Activated naive CD4-positive, alpha-beta T cell (primary cell): ENCODE measurements around the gene ZNF536.
"Not testable (repeated sequence)": the region's sequence is repeated elsewhere in the genome, so short reads cannot be mapped to it uniquely, and the experiment has no call there.

ENCODE experiments used
- DNase-seq, 4 experiments: peaks; one replicate each; lab custom pipeline; 2025; lab: John Stamatoyannopoulos, UW

ZNF536 gene

DNA sequence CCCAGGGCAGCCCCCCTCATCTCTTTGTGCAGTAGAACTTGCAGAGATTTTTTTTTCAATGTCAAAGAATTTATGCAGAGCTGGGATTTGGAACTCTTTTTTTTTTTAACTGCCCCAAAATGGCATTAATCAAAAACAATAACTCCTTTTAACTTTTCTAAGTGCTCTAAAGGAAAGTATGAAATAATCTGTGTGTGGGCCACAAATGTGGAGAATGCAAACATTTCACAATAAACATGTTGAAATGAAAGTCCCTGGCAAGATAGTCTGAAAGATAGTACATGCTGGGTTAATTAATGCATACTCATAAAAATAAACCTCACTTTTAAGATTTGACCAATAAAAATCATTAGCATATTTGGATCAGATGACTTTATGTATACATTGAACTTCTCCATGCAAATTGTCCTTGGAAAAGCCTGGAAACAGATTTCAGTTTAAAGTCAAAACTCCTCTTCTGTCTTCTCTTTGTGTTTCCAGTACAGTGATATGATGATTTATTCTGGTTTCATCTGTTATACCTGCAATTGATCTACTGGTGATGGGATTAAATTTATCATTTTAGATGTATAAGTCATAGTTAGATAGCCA is 30.5 kb upstream of the ZNF536 start:
- DNase-seq = no peak

DNA sequence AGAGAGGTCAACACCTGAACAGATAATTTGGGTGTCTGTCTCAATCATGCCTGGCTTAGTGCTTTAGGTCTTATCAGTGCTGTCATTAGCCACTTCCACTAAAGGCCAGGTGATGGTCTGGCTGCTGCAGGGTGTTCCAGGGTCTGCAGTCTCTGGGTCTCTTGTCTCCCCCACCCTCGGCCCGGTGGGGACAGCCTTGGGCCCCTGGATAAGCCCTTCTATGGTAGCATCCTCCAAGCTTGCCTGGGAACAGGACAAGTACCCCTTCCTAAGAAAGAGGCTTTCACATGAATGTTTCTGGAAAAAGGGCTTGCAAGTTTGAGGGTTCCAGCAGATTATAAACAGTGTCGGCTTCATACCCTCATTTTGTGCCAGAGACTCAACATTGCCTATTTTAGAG is 29.3 kb upstream of the ZNF536 start:
- no peak for DNase-seq

DNA sequence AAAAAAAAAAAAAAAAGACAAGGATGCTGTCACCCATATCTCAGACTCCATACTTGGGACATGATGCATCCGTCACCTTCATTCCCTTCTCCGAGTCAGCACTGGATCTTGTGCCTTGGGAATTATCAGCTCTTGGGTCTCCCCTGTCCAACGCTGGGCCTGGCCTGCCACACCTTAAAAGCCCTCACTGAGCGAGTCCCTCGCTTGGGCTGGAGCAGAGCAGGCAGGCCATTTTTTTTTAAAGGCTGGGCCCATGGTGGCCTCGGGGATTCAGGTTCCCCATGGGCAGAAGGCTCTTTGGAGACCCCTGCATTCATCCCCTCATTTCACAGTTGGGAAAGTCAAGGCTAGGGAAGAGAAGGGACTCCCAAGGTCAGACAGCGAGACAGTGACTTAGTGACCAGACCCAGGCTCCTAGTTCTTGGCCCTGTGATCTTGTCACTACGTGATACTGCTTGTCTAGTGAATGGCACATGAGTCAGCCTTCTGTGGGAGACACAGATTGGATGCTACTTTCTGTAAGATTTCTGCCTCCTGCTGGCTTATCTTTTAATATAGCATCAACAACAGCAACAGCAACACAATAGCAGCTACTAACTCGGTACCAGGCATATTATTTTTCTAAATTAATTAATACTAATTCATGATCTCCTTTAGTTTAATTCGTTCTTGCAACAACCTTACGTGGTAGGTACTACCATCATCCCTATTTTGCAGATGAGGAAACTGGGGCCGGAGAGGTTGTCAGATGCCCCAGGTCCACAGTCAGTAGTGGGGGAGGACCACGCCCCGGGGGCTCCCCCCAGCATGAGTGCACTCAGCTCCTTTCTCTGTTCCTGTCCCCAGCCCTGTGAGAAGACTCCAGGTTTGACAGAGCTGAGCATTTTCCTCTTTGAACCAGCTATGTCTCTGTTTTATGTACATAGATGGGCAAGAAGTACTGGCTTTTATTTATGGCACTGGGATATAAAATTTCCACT is 27.4 kb upstream of the ZNF536 start:
- no peak for DNase-seq

DNA sequence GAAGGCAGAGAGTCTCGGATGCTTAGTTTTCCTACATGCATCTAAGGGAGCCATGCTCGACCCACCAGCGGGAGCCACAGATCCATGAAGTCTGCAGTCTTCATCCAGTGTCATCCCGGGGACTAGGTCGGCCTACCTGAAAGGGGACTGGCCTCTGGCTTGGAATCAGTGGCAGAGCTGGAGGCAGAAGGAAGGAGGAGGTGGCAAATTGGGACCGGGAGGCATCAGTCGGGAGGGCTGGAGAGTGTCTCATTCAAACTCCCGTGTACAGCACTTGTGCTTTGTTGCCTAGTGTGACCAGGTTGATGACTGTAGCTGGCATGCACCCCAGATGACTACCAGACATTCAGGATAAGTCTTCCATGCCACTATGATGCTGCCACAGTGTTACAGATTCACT is 26.5 kb upstream of the ZNF536 start:
- DNase-seq = no peak

DNA sequence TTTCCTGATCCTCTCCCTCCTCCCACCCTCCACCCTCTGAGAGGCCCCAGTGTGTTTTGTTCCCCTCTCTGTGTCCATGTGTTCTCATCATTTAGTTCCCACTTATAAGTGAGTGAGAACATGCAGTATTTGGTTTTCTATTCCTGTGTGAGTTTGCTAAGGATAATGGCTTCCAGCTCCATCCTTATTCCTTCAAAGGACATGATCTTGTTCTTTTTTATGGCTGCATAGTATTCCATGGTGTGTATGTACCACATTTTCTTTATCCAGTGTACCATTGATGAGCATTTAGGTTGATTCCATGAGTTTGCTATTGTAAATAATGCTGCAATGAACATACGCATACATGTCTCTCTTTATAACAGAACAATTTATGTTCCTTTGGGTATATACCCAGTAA is 25.7 kb upstream of the ZNF536 start:
- not testable (repeated sequence) for DNase-seq

DNA sequence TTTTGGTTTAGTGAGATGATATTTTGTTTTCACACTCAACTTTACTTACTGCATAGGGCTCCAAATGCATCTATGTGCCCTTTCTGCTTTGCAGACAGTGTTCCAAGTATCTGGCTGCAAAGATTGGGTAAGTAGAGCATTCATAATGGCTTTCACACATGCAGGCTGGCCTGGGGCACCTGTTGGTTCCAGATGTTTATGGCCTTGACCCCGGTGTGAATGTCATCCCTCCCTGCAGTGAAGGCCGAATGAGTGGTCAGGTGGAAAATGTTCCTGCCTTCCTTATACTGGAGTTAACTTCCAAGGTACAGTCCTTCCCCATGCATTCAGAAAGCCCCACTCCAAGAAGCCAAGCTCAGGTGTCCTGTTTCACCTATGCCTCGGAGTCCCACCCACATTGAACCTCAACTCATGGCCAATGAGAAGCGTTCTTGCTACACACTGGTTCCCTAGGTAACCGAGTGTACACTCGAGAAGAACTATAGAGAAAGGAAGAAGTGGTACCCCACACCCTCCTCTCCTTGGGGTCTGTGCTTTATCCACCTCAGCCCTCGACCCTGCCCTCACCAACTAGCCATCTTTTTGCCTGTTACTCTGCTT is 23.0 kb upstream of the ZNF536 start:
- DNase-seq = no peak

DNA sequence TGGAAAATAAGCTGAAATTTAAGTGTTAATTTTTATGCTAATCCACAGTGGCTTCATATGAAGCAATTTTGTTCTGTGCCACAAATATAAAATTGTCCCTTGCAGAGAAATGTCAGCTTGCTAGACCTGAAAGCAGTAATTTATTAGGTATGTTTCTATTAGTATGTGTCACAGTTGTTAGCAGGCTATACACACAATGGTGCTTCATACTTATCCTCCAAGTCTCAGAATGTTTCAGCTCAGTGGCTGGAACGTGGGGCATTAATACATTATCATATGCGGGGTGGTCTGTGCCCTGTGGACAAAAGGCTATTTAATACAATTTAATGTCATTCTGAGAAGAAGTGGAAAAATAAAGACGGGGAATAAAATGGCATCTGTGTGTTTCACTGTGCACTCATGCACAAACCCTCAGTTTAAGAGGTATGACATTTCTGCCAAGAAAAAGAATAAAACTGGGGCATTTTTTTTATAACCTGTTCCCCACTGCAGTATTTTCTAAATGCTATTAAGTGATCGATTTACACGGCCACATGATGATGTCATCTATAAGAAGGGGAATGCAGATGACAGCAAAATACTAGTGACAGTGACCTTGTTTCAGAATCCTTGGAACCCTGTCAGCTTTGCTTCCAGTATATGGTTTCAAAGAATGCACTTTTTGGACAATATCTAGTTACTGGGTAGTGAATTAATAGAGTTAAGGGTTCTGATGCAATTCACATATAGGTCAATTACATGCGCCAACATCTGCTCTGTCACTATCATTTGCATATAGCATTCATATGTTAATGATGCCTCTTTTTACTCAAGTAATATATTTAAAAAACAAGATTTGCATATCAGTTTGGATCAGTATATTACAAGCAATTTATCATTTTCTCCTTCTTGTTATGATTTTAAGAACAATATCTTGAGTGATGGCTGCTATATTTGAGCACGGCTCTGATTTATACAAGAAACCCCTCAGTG is 21.2 kb upstream of the ZNF536 start:
- DNase-seq = no peak

DNA sequence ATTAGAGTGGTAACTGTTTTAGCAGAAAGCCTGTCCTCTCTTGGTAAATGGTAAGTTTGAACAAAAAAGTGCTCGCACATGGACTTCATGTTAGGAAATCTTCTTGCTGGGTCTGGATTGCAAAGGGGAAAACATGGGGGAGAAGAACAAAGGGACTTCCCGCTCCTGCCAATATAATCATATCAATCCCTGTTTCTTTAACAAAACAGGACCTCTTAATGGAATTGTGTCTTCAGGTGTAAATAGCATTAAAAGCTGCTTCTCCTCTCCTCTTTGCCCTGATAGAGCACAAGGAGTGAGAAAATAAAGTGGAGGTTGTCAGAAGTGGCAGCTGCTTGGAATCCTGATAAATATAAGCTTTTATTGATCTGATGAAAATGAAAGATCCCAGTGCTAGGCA is 20.4 kb upstream of the ZNF536 start:
- DNase-seq = no peak

DNA sequence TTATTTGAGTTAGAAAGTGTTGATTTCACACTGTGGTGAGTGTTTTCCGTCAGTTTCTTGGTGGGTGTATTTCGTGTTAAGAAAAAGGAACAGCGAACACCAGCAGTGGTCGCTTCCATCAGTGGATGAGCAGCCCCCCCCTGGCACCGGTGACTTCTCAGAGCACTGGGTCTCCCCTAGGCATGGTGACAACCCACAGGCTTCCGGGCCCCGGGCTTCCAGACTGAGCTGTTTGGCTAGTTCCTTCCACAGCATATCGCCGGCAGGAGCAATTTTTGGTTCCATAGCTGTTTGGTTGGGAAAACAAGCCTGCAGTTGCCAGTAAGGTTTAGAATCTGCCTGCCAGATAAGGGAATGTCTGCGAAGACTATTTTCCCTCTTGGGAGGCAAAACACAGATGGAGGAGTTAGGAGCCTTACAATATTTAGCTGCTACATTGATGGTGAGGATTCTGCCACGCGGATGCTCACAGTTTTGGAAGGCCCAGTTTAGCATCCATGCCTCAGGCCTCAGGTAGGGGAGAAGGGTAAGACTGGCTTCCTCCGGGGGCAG is 18.7 kb upstream of the ZNF536 start:
- DNase-seq = no peak

DNA sequence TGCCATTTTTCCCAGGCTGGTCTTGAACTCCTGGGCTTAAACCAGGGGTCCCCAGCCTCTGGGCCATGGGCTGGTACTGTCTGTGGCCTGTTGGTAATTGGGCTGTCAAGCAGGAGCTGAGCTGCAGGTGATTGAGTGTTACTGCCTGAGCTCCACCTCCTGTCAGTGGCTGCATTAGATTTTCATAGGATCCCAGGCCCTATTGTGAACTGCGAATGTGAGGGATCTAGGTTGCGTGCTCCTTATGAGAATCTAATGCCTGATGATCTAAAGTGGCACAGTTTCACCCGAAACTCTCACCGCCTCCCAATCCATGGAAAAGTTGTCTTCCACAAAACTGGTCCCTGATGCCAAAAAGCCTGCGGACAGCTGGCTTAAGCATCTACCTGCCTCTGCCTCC is 16.6 kb upstream of the ZNF536 start:
- no peak for DNase-seq

DNA sequence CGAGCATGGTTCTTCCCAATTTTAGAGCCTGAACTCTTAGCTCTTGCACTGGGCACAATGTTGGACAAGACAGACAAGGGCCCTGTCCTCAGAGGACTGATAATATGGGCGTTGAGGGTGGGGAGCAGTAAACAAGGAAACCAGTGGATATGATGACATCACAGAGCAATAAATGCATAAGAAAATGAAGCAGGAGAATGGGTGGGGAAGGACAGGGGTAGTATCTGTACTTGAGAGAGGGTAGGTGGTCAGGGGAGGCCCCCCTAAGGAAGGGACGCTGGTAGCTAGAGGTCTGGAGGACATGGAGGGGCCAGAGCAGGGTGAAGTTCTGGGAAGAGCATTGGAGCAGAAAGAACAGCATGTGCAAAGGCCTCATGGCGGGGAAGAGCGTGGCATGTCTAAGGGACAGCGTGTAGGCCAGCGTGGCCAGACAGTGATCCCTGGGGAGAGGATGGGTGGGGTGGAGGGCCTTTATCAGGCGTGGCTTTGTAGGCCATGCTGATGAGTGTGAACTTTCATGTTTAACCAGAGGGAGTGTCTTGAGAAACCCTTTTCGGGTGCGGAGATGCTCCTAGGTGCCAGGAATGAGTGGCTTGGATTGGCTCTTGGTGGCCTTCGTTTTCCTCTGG is 15.1 kb upstream of the ZNF536 start:
- DNase-seq = no peak

DNA sequence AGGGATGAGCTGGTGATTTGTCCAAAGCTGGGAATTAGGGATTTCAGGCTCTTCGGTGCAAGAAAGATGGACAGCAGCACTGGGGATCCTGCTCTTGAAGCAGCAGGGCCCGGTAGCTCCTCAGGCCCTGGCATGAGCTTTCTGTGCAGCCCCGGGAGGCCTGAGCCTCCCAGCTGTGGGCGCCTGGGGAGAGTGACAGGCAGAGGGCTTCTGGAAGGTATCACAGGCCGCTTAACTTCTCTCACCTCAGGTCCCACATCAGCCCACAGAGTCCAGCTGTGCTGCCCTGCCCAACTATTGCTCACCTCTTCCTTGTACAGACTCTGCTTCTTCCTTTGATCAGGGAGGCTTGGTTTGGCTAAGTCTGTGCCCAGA is 14.6 kb upstream of the ZNF536 start:
- DNase-seq = no peak

DNA sequence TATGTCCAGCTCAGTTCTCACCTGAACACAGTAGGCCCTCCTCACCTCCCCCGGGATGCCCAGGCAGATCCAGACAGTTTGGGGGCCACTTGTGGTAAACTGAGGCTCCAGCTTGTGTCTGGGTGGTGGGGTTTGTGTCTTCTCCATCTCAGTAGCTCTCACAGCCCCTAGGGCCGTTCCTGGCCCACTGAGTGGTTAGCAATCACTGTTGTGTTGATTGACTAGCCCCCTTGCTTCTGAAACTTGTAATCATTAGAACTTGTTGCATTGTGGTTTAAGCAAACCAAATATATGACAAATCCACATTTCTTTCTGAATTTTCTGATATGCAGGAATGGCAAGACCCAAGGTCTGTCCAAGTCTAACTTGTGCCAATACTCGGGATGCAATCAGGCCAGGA is 13.9 kb upstream of the ZNF536 start:
- no peak for DNase-seq

DNA sequence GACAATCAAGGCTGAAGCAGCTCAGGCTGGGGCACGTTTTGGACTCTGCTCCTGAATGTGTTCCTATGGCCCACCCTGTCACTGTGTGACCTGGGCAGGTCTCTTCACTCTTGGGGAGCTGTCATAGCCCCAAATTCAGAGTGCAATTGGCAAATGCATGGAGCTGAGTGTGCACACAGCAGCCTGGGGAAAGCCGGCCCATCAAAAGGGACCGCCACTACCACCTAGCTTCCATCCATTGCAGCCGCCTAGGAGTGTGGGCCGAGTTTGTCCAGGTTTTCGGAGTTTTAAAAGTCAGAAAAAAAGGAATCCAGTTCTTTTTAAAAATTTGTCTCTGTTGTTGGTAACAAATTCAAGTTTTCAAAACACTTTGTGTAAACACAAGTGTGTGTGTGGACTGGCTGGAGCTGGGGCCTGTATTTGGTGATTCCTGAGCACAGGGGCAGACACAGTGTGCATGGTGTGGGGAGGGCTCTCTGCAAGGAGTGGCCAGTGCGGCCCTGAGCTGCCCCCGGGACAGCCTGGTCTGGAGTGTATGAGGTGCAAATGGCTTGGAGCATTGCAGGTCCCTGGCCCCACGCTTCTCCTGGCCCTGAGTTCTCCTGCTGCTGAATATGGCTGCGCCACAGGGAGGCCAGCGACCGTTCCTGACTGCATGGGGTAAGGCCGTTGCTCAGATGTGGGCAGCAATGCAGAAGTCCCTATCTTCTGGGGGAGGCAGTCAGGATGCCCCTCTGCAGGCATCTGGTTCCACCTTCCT is 13.2 kb upstream of the ZNF536 start:
- DNase-seq = no peak

DNA sequence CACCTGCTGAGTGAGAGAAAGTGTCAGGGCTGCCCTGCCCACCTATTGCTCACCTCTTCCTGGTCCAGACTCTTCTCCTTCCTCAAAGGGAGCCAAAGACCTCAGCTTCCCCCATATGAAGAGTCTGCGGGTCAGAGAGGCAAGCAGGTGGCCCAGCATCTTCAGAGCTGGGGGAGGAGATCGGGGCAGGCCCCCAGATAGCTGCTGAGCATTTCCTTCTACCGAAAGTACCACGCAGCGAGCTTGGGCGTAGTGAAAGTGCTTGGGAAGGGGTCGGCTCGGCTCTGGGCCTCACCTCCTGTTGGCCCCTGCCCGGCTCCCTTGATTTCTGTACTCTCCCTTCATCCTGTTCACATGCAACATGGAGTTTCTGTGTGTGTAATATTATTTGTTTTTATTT is 12.2 kb upstream of the ZNF536 start:
- DNase-seq = no peak

DNA sequence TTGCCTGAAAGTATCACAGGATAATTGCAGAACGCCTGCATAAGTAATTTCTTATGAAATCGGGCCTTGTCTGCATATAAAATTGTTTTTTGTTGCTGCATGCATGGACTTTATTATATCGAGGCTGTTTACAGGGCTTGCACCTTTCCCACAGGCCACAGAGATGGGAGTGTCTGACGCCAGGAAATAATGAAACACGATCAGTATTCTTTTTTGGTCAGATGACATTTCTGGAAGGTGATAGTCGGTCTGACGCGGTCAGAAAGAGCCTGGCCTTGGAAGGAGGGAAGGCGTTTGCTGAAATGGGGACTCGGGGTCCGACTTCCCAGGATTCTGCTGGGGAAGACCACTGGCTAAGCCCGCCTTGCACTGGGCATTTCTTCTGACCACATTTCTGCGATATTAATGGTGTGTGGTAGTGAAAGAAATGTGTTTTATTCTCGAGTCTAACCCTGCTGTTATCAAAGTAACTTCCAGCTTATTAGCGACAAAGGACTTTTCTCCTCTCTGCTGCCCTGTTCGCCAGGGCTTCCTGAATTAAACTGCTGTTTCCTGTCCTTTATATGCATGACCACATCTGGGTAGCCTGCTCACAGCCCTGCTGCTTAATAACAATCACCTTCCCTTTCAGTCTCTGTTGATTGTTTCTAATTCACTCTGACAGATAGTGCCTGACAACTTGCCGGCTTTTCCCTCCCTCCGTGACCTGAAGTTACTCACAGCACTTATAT is 11.6 kb upstream of the ZNF536 start:
- no peak for DNase-seq

DNA sequence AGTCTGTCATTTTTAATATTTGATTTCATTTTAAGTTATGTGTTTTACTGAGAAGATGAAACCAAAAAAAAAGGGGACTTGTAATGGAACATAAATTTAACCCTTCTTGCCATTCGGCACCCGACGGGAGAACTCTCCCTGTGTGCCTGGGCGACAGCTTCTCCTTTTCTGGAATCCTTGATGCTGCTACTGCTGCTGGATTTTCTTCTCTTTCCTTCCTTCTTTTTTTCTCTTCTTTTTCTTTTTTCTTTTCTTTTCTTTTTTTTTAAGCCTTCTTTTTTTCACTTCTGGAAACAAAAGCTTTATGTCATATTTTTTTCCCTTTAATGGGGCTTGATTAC is 11.1 kb upstream of the ZNF536 start:
- DNase-seq = no peak

DNA sequence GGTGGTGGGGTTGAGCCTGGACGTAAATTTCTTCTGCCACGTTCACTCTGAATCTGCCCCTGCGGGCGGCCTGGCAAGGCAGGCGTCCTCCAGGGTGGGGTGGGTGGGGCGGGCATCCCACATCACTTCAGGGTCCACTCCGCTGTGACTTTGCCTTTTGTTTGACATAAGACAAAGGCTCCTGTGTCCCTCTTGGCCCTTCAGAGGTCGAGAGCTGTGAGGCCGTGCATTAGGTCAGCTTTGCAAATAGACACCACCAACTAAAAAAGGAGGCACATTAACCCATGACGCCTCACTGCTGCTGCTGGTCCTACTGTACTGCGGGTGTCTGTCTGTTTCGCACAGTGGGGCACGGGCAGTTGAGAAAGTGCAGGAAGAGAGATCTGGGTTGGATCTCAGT is 10.5 kb upstream of the ZNF536 start:
- DNase-seq = no peak

DNA sequence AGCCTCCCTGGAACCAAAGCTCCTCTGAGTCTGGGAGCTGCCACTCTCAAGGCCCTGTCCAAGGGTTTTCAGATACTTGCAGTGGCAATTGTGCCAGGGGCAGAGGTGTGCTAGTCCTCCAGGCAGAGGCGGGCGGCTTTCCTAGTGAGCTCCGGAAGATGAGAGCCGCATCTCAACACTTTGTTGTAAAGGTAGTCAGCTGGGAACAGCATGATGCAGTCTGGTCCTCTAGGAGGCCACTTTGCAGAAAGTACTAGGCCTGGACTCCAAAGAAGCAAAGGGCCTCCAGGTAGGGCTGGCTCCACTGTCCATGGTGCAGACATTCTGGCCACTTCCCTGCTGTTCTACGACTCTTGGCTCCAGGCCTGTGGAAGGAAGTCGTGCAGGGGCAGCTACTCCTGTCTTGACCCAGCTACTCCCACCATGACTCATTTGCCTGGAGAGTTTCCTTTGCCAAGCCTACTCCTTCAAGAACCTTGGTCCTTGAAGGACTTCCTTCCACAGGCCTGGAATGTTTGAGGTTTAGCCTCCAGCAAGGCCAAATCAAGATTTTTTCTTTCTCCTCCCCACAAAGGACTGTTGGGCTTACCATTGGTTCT is 9.9 kb upstream of the ZNF536 start:
- no peak for DNase-seq

DNA sequence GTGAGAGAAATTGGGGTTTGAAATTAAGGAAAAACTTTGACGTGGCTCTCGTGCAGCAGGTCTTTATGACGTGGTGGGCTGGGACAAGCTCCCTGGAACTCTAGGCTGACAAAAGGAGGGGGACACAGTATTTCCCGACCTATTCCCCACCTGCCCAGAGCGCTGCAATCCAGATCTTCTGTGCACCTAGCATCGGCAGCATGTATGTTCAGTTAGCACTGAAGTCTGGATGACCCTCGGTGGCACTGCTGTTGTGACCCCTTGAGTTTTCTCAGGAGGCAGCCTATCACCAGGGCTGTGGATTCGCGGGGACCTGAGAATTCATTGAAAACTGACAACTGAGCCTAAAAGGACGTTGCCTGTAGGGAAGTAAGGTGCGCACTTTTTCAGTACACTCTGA is 9.1 kb upstream of the ZNF536 start:
- no peak for DNase-seq
